Brain microvascular endothelial cell (primary cell): ENCODE measurements around the gene SMYD4.

Experiments
- DNase-seq: peaks from one replicate; pipeline ENCODE4 v3.0.0-alpha.2; 2020
- H3K27ac ChIP-seq: fragments of 250-450 bp; sonication (Bioruptor Pico); 2 replicates; pipeline ENCODE4 v1.5.1; 2020; ENCODE audit warnings: mild to moderate bottlenecking, moderate library complexity
- H3K27me3 ChIP-seq: fragments of 250-450 bp; sonication (Bioruptor Pico); replicated peaks from 2 replicates; pipeline ENCODE4 v1.5.1; 2020; ENCODE audit warnings: mild to moderate bottlenecking
- H3K36me3 ChIP-seq: fragments of 250-450 bp; sonication (Bioruptor Pico); replicated peaks from 2 replicates; pipeline ENCODE4 v1.5.1; 2020; ENCODE audit warnings: mild to moderate bottlenecking
- H3K4me3 ChIP-seq: 2 replicates; pipeline ENCODE4 v1.5.1; 2011; ENCODE audit warnings: low read depth, mild to moderate bottlenecking, control low read depth, low read length, moderate library complexity
- in situ Hi-C: cut with HindIII; loops from 2 replicates; pipeline ENCODE4 v1.10.0; 2017; ENCODE audit warnings: low sequenced_read_pairs, low pct_ligation_motif_present
- TF ChIP-seq, protein P1 (sequence below): IDR thresholded peaks from 2 replicates; pipeline ENCODE4 v1.5.1; 2011; ENCODE audit warnings: low read depth, mild to moderate bottlenecking, moderate library complexity, low read length, control low read depth, inconsistent platforms; ENCODE audit errors: missing control alignments

Gene SMYD4

GRCh38 chr17:1872254-1872653 is 42.6 kb upstream of the SMYD4 start:
- Histone ChIP-seq H3K27me3 (no peaks in the 10 kb centered on the region), H3K4me3 (no peak overlapping the region), H3K36me3 (peaks cover 6% of the 10 kb centered on the region), H3K27ac (no peak overlapping the region)
- DNase-seq, result no peak
- in situ Hi-C loops, result no loop called here
- TF ChIP-seq, protein P1, sequence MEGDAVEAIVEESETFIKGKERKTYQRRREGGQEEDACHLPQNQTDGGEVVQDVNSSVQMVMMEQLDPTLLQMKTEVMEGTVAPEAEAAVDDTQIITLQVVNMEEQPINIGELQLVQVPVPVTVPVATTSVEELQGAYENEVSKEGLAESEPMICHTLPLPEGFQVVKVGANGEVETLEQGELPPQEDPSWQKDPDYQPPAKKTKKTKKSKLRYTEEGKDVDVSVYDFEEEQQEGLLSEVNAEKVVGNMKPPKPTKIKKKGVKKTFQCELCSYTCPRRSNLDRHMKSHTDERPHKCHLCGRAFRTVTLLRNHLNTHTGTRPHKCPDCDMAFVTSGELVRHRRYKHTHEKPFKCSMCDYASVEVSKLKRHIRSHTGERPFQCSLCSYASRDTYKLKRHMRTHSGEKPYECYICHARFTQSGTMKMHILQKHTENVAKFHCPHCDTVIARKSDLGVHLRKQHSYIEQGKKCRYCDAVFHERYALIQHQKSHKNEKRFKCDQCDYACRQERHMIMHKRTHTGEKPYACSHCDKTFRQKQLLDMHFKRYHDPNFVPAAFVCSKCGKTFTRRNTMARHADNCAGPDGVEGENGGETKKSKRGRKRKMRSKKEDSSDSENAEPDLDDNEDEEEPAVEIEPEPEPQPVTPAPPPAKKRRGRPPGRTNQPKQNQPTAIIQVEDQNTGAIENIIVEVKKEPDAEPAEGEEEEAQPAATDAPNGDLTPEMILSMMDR, result no peak

GRCh38 chr17:1871756-1872155 is 42.1 kb upstream of the SMYD4 start:
- in situ Hi-C loops, result no loop called here
- Histone ChIP-seq H3K36me3 (peaks cover 2% of the 10 kb centered on the region), H3K27me3 (no peaks in the 10 kb centered on the region), H3K4me3 (no peak overlapping the region), H3K27ac (no peak overlapping the region)
- DNase-seq, result no peak
- TF ChIP-seq, protein P1, result no peak

GRCh38 chr17:1870592-1870991 is 40.9 kb upstream of the SMYD4 start:
- TF ChIP-seq, protein P1, result no peak
- H3K4me3 ChIP-seq, result no peak overlapping the region
- no peak for DNase-seq
- in situ Hi-C loops, result no loop called here
- no peaks in the 10 kb centered on the region for H3K27me3 ChIP-seq
- H3K36me3 ChIP-seq, result peaks cover 2% of the 10 kb centered on the region
- H3K27ac ChIP-seq, result no peak overlapping the region

DNA sequence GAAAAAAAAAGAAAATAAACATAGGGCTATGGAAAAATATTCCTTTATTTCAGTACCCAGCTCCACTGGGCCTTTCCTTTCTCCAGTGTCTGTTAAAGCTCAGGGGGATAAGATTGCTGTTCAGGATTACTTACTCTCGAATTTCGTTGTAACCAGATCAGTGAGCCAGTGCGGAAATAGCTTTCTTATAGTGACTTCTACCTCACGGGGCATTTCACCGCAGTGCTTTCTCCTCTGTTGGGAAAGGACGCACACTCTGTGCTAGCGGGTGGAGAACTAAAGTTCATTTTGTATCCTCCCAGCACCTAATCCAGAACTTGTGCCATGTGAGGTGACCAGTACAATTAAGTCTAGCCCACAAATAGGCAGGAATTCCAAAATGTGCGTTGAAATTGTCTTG is 38.4 kb upstream of the SMYD4 start:
- Histone ChIP-seq H3K27ac (no peak overlapping the region), H3K27me3 (no peaks in the 10 kb centered on the region), H3K36me3 (no peaks in the 10 kb centered on the region), H3K4me3 (no peak overlapping the region)
- TF ChIP-seq, protein P1, result no peak
- no peak for DNase-seq
- in situ Hi-C loops, result no loop called here

DNA sequence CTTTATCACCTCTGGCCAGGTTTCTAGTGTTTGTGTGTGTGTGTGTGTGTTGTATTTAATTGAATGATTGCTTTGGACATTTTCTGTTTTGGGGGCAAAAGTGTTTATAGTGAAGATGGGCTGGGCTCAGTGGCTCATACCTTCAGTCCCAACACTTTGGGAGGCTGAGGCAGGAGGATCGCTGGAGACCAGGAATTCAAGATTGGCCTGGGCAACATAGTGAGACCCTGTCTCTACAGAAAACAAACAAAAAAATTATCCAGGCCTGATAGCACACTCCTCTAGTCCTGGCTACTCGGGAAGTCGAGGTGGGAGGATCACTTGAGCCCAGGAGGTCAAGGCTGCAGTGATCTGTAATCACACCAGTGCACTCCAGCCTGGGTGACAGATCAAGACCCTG is 37.6 kb upstream of the SMYD4 start:
- no peak overlapping the region for H3K4me3 ChIP-seq
- no peak for DNase-seq
- no peak overlapping the region for H3K27ac ChIP-seq
- in situ Hi-C loops, result no loop called here
- TF ChIP-seq, protein P1, result no peak
- H3K27me3 ChIP-seq, result no peaks in the 10 kb centered on the region
- no peaks in the 10 kb centered on the region for H3K36me3 ChIP-seq

- Histone ChIP-seq H3K36me3 (no peaks in the 10 kb centered on the region), H3K27me3 (no peaks in the 10 kb centered on the region), H3K4me3 (no peak overlapping the region), H3K27ac (no peak overlapping the region)
- DNase-seq, result peak; percentile 16
- TF ChIP-seq, protein P1, result peak; percentile 71
- in situ Hi-C loops, result no loop called here
Measured at GRCh38 chr17:1865252-1866037, 35.7 kb upstream of the SMYD4 start.
